ENCODE measurements around the gene ADAMTS4.

GRCh38 chr1:161165742-161166668, 32.8 kb downstream of the ADAMTS4 start, which contains the start of gene PPOX:
- TF ChIP-seq CTCF (IDR thresholded peaks at IDR 0.05; ENCODE audit: borderline replicate concordance, extremely low read depth, low read length, poor library complexity, severe bottlenecking) (peak; percentile 66), EZH2 (IDR thresholded peaks at IDR 0.05; ENCODE audit: borderline replicate concordance, low read depth, low read length, severe bottlenecking) (no peak)
